HG03378 (cell line): ENCODE results near the gene CDC25C.

ENCODE experiments used
- ATAC-seq: cut with Tn5 transposase; IDR thresholded peaks from one replicate; pipeline ENCODE4 v1.9.1; 2021; ENCODE audit warnings: mild to moderate bottlenecking, moderate library complexity; ENCODE audit not compliant: unreplicated experiment

Gene CDC25C

DNA sequence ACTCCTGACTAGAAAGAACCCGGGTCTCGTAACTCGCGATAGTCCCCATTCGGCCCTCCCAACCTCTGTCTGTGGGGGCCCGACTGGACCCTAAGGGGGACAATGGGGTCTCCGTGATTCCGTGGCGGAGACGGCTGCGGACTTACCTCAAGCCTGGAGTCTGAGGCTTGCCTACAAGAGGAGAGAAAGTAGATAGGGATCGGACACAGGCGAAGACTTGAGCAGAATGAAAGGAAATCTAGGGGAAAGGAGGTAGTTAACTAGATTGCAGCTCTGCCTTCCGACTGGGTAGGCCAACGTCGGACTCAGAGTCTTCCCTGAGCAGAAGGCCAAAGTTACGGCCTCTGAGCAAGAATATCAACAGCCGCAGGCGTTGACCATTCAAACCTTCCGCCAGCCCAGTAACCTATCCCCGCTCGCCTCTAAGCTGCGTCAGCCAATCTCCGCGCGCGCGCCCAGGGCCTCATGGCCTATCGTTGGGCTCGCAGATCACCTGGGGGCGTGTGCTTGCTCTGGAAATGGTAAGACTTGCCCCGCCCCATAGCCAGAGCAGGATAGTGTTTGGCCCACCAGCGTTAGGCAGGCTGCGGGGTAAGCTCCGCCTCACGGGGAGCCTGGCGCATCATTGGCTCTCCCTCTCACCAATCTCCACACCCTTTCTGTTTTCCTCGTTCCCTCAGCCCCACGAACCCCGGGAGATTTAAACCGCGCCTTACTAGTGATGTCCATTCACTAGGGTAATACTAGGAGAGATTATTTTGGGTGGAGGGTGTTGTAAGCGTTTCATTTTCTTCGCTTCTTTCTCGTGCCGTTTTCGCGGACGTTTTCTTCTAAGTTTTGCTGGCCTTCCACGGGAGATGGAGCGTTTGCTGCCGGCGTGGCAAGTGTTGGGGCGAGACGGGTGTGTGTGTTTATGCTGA lies at the start of gene CDC25C:
Gene CDC25C (minus strand): TSS at position 356 of the 920 bp plus-strand sequence. CDS start 624 bp downstream, outside the sequence.
- peak; percentile 95 for ATAC-seq

DNA sequence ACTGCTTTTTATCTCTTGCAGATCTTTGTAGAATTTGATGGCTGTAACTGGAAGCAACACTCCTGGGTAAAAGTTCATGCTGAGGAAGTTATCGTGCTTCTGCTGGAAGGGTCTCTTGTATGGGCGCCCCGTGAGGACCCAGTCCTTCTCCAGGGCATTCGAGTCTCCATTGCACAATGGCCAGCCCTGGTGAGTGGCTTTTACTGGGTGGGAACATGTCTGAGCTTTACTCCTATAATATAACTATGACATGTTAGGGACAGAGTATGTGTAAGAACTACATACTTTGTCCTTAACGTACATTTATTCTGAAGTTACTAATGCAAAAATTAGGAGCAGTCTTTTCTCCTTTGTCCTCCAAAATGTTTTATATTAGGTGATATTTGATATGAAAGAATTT lies 41.0 kb upstream of the CDC25C start:
- no peak for ATAC-seq

DNA sequence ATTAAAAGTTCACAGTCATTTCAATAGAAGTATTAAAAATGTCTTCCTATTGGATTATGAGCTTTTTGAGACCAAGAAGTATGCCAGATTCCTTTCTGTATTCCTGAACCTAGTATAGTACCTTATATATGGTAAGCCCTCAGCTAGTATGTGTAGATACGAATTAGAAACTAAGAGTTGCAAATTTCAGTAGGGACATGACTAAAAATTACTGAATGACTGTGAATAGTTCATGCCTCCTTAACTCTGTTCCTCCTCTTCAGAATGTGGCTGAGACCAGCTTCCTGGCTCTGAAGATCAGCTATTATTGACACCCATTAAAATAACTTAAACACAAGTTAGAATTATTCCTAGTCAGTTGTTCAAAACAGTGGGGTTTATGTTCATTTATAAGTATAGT lies 40.6 kb upstream of the CDC25C start:
- ATAC-seq = peak; percentile 60

DNA sequence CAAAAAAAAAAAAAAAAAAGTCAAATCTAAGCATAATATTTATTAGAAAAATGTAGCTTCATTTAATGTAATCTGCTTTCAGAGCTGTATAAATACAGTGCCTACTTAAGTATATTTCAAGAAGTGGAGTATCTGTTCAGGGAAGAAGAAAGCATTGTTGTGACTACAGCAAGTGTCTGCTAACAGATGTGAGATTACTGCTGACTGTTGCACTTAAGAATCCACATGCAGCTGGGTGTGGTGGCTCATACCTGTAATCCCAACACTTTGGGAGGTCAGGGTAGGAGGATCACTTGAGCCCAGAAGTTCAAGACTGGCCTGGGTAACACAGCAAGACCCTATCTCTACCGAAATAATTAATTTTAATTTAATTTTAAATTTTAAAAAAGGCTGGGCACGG lies 39.9 kb upstream of the CDC25C start:
- no peak for ATAC-seq

DNA sequence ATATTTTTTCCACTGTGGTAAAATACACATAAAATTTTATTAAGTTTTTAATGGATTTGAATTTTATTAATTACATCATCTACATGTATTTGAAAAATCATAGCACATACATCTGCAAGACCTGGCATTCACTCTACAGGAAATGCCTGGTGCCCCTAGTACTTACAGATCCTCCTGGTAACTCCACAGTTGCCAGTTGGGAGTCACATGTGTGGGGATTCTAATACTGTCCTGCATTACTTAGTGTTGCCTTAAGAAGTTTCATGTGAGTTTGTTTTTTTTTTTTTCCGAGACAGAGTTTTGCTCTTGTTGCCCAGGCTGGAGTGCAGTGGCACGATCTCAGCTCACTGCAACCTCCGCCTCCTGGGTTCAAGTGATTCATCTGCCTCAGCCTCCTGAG lies 38.9 kb upstream of the CDC25C start:
- no peak for ATAC-seq

DNA sequence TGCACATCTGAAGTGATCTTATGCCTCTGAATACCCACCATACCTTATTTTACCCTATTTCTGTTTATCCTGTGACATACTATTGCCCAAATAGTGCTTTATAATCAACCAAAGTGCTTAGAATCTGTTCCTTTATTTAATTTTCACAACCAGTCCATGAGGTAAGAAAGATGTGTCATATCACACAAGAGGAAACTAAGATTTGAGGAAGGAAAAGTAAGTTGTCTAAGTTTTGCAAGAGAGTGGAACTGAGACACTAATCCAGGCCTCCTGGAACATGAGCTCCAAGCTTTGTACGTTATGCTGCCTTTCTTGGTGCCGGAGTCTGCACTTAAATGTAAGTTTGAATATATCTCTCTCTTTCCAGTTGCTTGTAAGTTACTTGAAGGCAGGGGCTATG lies 38.1 kb upstream of the CDC25C start:
- ATAC-seq = no peak

DNA sequence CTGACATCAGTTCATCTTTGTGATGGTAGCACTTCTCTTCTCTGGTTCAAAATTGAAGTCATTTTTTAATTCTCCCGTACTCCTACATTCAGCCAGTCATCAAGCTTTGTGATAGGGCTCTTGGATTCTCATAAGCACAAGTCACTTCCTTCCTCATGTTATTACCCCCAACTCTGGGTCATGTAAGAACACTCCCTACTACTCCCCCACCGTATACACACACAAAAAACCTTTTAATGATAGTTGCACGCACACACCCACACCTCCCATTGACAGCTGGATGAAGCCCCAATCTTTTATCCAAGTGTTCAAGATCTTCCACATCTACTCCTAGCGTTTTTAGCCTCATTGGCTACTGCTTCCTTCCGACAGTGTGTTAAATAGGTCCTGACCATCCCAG lies 37.7 kb upstream of the CDC25C start:
- no peak for ATAC-seq

DNA sequence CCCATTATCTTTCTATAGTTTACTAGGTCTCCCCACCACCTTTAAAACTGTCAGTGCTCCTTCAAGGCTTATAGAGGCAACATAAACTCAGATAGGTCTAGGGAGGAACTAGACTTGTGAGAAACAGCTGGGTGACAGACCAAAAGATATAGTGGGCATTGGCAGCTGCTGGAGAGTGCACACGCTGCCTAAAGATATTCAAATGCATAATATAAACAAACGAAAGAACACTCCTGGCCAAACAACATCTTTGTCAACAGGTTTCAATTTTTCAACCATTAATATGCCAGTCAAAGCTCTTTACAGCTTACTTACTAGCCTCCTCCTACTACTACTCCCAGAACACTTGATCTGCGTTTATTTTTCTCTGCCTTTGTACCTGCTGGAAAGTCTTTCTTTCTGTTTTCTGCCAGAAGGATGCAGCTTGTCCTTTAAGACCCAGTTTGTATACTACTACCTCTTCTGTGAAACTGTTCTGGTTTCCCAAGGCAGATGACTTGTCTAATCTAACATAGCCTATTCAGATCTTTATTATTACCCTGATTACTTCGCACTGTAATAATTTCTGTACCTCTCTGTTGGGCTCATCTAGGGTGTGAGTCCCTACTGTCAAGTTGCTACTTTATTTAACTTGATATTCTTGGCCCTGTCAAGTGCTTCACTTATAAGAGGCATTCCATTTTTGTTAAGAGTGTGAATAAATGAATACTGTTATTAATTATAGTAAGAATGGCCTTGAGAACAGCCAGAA lies 35.2 kb upstream of the CDC25C start:
- no peak for ATAC-seq

DNA sequence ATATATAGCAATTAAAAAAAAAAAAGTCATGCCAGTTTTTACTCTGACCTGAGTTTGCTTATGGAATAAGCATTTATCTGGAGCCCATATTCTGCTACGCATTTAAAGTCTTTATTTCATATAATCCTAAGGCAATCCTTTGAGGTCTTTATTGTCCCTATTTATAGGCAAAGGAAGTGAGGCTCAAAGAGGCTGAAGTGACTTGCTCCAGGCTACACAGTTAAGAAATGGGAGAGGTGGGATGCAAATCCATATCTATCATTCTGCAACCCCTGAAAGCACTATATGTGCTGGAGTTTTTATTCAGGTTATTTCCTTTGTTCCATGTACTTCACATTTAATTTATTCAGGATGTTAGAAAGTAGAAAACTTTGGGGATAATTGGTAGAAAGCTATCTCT lies 33.0 kb upstream of the CDC25C start:
- no peak for ATAC-seq

DNA sequence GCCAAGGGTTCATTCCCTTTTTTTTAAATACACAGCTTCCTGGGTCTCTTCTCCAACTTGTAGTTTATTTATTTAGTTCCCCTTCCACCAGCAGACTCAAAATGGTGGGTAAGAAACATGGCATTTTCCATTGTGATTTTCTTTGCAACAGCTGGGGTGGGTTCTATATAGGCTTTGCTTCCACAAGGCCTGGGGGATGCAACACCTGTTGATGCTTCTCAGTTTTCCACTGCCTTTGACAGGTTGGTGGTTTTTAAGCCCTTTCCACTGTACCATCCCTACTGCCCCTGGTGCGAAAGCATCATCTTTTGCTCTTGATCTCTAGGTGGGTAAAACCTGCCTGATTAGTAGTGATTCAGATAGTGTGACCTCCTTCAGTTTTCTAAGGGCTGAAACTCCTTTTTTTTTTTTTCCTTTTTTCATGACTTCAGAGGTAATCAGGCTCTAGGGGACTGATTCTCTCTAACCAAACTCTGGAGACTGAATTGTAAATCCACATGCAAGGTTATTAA lies 29.4 kb upstream of the CDC25C start:
- no peak for ATAC-seq

DNA sequence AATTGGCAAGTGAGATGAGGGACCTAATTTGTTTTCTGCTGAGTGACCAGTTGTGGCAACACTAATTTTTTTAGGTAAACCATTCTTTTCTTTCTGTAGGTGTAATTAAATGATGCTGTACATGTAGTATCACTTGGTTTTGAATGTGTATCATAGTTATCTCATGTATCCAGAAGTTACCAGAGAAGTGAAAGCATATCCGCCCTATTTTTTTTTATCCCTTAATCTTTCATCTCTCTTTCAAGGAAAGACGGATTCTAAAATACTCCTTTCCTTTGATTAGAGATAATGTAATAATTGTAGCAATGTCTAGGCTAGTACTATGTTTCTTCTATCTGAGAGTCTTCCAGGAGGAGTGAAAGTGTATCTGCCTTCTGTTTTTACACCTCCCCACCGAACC lies 28.0 kb upstream of the CDC25C start:
- ATAC-seq = no peak

DNA sequence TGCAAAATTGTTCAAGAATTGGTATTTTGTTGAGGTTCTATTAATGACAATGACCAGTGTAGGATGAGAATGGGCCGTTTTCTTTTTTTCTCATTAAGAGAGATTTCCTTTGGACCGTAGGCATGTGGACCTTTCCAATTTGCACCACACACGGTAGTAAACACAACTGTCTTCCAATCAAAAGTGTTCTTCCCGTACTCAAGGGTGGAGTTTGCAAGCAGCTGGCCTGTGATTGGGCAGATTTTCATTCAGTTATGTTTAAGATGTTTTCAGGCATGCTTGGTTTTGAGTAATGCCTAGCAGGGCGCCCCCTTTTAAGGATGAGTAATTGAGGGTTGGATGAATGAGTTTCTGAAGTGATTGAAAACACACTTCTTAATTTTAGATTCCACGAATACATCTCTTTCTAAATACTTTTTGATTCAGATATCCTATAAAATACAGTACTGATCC lies 23.3 kb upstream of the CDC25C start:
- ATAC-seq = peak; percentile 57

DNA sequence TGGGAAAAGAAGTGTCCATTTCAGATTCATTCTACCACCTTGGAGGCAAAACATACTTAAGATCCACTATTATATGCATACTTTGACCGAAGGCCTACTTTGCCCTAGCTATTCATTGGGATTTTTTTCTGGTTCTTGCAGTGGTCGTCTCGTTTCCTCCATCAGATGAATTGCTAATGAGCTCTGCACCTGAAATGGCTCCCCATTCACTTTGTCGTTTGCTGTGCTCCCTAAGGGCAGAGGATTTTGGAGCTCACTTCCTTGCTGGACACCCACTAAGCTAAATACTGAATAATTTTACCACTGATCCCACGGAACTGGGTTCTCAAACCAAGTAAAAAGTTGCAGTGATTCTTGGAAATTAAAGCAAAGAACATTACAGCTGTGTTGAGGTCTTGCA lies 22.8 kb upstream of the CDC25C start:
- no peak for ATAC-seq

DNA sequence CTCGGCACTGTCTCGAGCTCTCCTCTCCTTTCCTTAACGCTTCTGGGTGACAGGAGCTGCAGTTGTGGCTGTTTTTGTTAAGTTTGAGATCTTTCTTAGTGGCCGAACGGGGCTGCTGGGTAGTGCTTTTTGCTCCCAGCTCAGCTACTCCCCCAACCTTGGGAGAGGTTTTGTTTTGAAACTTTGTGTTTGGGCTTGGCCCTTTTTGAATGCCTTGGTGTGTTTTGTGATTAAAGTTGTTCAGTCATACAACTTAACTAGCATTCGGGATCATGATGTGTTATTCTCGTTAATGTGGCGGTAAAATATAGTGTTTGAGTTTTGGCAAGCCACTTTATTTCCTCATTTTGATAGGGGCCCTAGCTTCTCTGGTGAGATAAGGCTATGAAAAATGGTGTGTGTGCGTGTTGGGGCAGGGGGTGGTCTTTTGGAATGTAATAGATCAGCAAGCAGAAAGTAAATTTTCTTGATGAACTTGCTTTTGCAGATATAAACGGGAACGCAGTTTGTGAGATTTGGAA lies 22.0 kb upstream of the CDC25C start:
- no peak for ATAC-seq

DNA sequence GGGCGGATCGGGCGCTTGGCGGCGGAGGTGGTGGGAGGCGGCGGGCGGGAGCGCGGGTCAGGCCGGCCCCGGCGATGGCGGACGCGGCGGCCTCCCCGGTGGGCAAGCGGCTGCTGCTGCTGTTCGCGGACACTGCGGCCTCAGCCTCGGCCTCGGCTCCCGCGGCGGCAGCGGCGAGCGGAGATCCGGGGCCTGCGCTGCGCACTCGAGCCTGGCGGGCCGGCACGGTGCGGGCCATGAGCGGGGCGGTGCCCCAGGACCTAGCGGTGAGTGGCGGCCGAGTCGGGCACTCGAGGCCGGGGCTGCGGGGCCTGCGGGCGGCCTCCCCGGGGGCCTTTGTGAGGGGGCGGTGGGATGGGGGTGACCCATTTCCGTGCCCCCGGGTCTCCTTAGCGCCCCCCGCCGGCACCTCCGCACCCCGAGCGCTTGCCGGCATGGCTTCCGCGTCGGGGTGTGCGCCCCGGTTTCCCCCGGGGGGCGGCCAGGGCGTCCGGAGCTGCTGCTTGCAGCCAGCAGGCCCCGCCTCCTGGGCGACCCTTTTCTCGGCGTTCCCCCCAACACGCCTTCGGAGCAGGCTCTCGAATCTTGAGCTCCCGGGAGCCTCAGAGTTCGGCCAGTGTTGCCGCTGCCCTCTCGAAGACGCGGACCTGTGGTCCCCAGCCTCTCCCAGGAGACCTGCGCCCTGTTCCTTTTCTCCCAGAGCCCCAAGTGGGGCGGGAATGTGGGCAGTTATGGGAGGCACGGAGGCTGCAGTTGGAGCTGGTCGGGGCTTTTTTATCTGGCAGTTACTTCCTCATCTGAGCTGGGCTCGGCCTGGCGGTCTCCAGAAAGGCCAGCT lies 21.3 kb upstream of the CDC25C start:
- no peak for ATAC-seq

DNA sequence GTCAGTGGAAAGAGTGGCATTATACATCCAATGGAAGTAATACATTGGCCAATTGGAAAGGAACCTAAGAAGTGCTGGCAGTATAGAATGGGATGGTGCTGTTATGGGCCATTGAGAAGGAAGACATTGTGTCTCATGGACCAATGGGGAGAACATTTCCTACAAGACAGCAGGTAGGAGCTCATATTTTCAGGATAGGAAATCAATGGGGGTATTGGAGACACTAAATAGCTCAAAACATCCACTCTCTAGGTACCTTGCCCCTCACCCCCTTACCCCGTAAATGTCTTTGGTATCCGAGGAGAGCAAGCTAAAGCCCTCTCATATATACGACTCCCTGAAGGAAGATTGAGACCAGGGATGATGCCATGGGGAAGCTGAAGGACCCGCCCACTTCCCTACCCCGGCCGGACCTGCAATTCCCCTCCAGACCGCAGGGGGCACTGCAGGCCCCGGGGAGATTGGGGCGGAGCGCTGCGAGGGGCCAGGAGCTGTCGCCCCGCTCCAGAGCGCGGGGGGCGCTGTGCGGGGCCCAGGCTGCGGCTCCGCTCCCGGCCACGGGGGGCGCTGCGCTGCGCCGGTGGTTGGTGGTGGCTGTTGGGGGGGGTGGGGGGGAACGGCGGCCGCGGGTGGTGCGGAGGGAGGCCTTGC lies 20.6 kb upstream of the CDC25C start, which contains the start of gene KDM3B:
Gene KDM3B (plus strand): TSS at position 615 of the 651 bp plus-strand sequence. CDS start 111 bp downstream, outside the sequence.
- no peak for ATAC-seq

DNA sequence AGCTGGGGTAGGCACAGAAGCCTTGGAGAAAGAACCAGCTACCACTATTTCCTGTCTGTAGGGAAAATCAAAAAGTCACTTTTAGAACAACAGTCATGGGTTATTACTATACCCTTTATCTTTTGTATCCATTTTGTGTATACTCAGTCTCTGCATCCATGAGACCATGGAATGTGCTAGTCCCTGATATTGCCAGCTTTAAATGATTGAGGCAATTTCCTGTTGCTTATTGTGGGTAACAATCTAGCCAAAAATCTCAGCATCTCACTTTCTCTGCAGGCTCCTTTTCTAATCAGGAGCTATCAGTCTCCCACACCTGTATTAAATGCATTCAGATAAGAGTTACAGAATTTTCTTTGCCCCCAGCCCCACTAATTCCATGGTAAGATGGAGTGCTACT lies 19.9 kb upstream of the CDC25C start:
- ATAC-seq = no peak

DNA sequence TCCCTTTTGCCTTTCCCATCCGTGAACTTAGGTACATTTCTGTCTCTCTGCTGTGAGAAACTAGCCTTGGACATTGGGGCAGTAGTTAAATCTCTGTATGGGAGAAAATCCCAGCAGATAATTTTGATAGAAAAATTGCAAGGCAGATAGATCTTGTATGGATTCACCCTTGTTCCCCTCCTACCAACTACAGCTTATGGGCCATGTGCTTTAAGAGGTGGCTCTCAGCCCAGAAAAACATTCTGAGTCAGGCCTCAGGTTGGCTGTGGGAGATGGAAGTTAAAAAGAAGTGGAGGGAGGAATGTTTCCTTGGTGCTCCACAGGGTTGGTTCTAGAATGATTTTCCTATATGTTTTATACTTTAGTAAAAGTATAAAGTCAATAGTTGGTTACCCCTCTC lies 19.5 kb upstream of the CDC25C start:
- no peak for ATAC-seq

DNA sequence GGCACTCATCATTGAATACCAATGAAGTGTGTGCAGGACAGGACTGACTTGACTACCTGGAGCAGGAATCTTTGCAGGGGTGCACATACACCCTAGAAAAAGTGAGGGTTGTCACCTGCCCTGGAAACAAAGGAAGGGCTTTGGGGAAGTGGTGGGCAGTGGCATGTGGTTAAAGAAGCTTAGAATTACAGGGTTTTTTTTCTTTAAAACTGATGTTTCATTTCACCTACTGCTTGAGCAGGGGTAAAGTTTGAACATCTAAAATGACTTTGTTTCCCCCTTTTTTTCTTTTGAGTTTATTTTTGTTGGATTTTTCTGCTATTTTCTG lies 18.9 kb upstream of the CDC25C start:
- ATAC-seq = no peak
